NCI-H460 (cell line): ENCODE measurements around the gene GRK5. TPM values are rescaled to one million over a fixed set of nuclear protein-coding genes. Genes with fewer than 3 reads are reported as not detected.
"Not testable (repeated sequence)": the region's sequence is repeated elsewhere in the genome, so short reads cannot be mapped to it uniquely, and the experiment has no call there.

ENCODE experiments used
- DNase-seq: peaks from one replicate; pipeline ENCODE4 v3.0.0-alpha.2; 2016; ENCODE audit warnings: low read depth; ENCODE audit errors: extremely low read depth
- total RNA-seq: library from RNA; depleted of rRNA; stranded (reverse); fragments of >200 nt; shearing (Covaris generic); gene quantifications from 2 replicates; pipeline ENCODE4 v1.2.3, GENCODE V29; 2014

The GRK5 gene
- total RNA-seq, 1 experiment from 2014 or later = 0.79 TPM

- no peak for DNase-seq
These were observed 40.8 kb downstream of the GRK5 start for GRCh38 chr10:119248184-119248583.

- no peak for DNase-seq
These were observed 41.3 kb downstream of the GRK5 start for GRCh38 chr10:119248681-119249080.

DNA sequence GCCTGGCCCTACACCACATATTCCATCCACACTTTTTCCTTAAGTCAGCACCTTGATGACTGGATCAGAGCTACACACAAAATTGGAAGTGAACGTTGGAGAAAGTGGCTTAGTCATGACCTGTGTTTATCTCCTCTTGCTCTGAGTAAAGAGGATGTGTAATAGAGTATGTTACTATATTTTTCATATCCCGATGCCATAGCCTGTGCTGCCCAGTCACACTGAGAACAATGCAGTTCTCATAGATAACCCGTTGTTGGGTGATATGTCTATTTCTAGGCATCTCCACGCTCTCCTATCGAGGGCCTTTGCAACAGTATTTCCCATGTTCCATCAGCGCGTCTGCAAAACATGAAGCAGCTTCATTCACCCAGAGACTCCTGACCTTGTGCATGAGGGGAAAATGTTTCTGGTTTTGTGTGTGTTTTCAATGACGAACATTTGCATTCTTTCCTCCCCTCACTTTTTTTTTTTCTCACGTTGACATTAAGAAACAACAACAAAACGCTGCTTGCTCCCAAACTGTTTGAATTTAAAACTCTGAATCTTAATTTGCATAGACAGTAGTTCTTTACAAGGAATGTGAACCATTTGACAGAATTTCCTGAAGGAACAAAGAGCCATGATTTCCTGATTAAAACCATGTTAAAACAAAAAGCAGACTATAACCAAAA lies 43.4 kb downstream of the GRK5 start:
- DNase-seq = no peak

DNA sequence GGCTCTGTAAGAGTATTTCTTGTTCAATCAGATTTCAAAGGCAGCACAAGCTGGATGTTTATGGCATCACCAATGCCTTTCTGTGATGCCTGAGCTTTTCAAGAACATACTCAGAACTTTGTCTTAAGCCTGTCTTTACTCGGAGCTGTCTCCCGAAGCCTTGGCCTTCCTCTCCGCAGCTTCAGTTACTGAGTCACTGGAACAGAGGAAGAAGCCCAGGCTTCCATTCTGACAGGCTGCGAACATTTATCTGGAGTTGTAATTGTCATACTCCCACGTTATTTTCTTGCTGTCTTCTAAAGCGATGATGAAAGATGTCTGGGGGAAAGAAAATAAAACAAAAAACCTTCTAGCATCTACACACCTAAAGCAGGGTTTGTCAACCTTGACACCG lies 43.9 kb downstream of the GRK5 start:
- no peak for DNase-seq

- DNase-seq = no peak
These were observed 44.7 kb downstream of the GRK5 start for GRCh38 chr10:119252051-119252465.

GRCh38 chr10:119252470-119253151 lies 45.2 kb downstream of the GRK5 start:
- no peak for DNase-seq

- DNase-seq = peak; percentile 12
These were observed 46.2 kb downstream of the GRK5 start for GRCh38 chr10:119253433-119254174.

GRCh38 chr10:119254335-119254734 lies 47.0 kb downstream of the GRK5 start:
- no peak for DNase-seq

DNA sequence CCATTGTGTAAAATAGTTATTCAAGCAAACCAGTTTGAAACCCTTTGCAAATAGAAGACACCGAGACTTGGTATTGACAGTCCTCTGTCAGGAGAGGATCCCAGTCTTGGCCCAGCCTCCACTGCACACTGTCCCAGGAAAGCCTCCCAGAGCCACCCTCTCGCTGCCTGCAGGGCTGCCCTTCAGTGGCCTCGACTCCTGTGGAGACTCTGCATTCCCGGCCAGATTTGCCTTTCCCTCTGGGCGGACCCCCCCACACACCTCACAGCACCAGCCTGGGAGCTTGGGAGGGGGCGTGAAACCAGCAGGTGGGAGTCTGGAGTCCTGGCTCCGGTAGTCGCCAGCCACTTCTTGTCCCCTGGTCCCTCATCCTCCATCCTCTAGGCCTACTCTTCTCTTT lies 48.7 kb downstream of the GRK5 start:
- no peak for DNase-seq

DNA sequence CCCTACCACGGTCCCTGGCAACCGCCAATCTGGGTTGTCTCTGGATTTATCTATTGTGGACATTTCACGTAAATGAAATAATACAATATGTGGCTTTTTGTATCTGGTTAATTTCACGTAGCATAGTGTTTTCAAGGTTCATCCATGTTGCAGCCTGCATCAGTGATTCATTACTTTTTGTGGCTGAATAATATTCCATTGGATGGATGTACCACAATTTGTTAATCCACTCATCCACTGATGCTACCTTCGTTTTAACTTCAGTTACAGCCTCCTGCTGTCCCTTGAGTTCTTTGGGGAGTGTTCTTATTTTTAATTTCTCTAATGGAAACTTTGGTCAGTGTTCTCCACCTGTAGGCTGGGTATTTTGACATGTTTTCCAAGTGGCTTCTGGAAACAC lies 49.5 kb downstream of the GRK5 start:
- no peak for DNase-seq

DNA sequence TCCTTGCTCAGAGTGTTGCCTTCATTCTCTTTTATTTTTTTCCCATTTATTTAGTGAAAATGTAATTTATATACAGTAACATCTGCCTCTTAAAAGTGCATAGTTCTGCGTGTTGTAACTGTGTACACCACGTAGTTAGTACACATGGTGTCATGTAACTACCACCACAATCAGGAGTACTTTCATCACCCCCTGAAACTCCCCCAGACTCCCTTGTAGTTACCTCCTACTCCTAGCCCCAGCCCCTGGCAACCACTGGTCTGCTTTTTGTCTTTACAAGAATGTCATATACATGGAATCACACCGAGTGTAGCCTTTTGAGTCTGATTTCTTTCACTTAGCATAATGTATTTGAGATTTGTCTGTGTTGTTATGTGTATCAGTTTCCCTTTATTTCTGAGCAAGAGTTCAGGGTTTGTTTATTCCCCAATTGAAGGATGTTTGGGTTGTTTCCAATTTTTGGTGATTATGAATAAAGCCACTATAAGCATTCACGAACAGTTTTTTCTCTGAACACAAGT lies 50.6 kb downstream of the GRK5 start:
- DNase-seq = no peak

DNA sequence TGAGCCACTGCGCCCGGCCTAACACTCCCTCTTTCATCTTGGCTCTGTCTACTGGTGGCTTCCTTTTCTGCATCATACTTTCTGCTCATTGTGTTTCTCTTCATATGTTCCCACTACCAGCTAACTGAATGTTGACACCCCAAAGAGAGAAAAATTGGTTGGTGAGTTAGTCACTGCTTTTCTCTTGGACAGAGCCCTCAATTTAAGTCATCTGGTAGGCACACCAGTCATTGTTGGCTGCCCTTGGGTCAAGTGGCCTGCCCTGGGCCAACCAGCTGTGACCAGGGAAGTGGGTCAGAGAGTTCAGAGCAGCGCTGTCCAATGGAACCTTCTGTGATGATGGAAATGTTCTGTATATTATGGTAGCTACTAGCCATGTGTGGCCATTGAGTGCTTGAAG lies 52.0 kb downstream of the GRK5 start:
- no peak for DNase-seq

GRCh38 chr10:119261016-119261415 lies 53.6 kb downstream of the GRK5 start:
- DNase-seq = not testable (repeated sequence)

DNA sequence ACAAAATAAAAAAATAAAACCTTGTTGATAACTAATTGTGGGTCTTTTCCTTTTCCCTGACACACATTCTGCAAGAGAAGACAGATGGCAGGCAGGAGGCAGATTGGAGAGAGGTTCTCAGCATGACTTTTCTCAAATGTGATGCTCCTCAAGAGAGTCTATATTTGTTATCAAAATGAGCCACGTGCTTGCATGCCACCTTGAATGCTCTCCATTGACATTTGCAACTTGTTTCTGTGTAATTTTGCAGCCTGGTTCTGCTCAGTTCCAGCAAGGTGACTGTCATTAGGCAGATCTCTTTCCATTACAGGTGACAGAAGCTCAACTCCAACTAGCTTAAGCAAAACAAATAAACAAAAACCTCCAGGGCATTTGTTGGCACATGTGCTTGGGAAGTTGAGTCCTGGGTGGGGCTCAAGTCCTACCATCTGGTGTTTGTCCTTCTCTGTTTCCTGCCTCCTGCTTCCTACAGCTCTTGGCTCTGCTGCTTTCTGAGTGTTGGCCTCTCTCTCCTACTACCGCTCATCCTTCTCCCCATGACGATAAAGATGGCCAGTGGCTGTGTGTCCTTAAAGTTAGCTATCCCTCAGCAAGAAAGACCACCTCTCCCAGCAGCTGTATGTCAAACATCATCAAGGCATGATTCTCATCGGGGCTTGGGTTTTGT lies 56.7 kb downstream of the GRK5 start:
- no peak for DNase-seq

GRCh38 chr10:119265691-119266090 lies 58.3 kb downstream of the GRK5 start:
- DNase-seq = no peak

GRCh38 chr10:119267384-119267783 lies 60.0 kb downstream of the GRK5 start:
- DNase-seq = no peak

DNA sequence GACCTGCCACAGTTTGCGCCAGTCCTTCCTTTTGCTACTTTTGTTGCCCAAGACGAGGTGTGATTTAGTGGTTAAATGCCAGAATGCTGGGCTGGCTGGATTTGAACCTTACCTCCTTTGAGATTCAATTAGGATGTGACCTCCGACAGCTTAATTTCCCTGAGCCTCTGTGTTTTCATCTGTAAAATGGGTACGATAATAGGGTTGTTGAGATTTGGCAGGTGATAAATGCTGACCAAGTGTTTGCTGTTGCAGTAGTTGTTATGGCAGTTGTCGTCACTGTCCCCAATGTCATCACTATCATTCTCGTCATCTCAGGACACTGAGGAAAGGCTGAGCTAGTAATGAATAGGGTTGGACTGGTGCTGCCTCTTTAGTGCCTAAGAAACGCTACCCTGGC lies 61.1 kb downstream of the GRK5 start:
- DNase-seq = no peak

- DNase-seq = no peak
These were observed 61.6 kb downstream of the GRK5 start for GRCh38 chr10:119268871-119269506.

DNA sequence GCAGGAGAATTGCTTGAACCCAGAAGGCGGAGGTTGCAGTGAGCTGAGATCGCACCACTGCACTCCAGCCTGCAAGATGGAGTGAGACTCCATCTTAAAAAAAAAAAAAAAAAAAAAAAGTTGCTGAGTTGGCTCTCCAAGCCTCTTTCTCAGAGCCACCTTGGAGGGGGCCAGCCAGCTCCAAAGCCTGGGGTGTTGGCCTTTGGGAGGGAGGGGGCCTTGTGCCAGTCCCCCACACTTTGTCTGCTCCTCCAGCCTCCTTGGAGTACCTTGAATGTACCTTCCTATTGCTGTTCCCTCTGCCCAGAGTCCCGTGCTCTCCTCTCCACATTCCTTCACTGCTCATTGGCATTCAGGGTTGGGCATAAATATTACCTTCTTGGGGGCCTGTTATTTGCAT lies 62.4 kb downstream of the GRK5 start:
- no peak for DNase-seq

DNA sequence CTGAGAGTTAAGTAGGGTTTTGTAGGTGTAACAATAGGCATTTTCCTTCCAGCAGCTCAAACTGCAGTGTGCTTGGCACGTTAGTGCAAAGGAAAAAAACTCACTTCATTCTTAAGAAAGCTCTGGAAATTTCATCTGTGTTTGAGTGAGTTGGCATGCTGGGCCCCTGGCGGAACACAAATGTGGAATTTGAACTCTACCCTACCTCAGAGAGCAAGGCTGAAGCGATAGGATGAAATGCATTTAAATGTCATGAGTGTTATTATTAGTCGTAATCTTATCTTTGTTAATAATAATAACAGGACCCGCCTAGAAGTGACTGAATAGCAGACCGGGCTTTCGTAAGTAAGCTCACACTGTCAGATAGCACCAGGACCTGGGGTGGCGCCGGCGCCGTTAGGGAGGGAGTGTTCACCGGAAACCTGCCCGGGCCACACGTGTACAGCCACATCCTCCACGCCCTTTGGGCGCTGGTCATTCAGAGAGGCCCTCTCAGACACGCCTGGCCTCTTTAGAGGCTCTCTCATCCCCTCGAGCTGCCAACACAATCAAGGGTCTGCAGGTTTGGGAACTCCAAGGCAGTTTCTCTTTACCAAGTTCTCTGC lies 63.5 kb downstream of the GRK5 start:
- no peak for DNase-seq
